ENCODE data around the gene TRIM17.

DNA sequence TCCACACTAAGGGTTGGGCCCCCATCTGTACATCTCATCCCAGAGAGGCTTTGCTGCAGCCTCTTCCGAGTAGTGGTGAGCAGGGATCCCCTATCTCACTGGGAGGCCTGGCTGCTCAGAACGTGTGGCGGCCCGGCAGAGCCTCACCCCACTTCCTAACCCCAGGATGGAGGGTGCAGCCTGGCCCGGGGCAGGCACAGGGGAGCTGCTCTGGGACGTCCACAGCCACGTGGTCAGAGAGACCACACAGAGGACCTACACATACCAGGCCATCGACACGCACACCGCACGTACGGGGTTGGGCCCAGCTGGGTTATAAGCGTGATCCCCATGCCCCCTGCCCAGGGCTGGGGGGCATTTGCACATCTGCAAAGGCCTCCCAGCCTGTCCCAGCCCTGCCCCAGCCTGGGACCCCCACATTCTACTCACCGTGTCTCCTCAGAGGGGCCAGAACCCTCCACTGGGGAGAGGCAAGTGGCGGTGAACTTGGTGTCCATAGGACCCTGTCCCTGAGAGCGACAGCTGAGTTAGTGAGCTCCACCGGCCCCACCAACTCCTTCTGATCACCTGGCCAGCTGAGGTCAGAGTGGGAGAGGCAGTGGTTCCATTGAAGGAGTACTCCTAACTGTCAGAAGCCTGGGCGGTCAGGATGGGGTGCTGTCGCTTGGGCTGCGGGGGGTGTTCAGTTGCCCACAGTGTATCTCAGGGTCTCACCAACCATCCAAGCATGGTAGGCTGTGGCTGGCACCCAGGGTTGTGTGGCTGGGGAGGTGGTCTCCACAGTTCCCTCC, 51.2 kb downstream of the TRIM17 start:
- TF ChIP-seq CTCF (IDR thresholded peaks at IDR 0.05) (no peak), POLR2A (IDR thresholded peaks at IDR 0.05) (no peak), EP300 (IDR thresholded peaks at IDR 0.05) (no peak)
